Activated CD8-positive, alpha-beta memory T cell treated with anti-CD3 and anti-CD28 coated beads, Interleukin-2, amount 50 U/mL, for 24 hours (primary cell): ENCODE measurements around the gene TDRD12.
"Not testable (repeated sequence)": the region's sequence is repeated elsewhere in the genome, so short reads cannot be mapped to it uniquely, and the experiment has no call there.

Experiments used
- DNase-seq: peaks from one replicate; pipeline ENCODE4 v3.0.0-alpha.2; 2020; ENCODE audit errors: extremely low read depth

The TDRD12 gene

GRCh38 chr19:32830231-32831014, 110.9 kb downstream of the TDRD12 start:
- no peak for DNase-seq

GRCh38 chr19:32831611-32832010, 112.0 kb downstream of the TDRD12 start:
- no peak for DNase-seq

GRCh38 chr19:32832094-32832493, 112.5 kb downstream of the TDRD12 start:
- DNase-seq: not testable (repeated sequence)

GRCh38 chr19:32832825-32833224, 113.3 kb downstream of the TDRD12 start:
- DNase-seq: not testable (repeated sequence)

- not testable (repeated sequence) for DNase-seq
Measured at GRCh38 chr19:32833388-32833787, 113.8 kb downstream of the TDRD12 start.

- no peak for DNase-seq
Measured at GRCh38 chr19:32837531-32837930, 118.0 kb downstream of the TDRD12 start.

DNA sequence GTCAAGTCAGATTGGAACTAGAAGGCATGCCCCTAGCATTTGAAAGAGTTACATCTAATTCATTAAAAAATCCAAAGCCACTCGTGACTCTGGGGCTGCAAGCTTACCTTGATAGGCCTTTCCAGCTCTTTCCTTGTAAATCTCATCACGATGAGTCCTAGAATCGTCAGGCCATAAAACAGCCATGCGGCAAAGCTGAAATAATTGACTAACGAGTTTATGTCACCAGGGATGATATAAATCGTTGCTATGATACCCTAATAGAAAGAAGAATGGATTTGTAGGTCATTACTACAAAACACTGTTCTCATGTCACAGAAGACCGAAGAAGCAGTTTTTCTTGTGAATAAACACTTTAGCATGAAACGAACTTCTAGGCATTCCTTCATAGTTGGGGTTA, 122.5 kb downstream of the TDRD12 start:
- no peak for DNase-seq

DNA sequence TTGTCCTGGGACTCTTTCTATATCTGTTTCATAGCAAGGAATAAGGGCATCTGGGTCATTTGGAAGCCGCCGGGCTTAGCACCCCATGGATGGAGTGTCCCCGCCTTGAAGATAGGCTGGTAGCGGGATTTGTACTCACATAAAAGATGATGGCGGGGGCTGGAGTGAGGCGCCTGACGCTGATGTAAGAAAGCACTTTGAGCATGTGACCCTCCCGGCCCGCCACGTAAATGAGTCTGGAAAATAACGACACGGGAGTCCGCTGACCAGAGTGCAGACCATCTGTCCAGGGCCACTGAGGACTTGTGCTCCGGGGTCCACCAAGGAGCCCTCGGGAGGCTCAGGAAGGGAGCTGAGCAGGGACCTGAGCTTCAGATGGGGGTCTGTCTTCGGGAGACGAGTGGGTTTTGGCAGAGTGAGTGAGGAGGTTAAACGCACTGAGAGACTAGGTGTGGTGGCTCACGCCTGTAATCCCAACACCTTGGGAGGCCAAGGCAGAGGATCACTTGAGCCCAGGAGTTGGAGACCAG, 124.2 kb downstream of the TDRD12 start:
- DNase-seq: no peak

DNA sequence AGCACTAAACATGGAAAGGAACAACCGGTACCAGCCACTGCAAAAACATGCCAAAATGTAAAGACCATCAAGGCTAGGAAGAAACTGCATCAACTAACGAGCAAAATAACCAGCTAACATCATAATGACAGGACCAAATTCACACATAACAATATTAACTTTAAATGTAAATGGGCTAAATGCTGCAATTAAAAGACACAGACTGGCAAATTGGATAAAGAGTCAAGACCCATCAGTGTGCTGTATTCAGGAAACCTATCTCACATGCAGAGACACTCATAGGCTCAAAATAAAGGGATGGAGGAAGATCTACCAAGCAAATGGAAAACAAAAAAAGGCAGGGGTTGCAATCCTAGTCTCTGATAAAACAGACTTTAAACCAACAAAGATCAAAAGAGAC, 128.5 kb downstream of the TDRD12 start:
- DNase-seq: not testable (repeated sequence)

DNA sequence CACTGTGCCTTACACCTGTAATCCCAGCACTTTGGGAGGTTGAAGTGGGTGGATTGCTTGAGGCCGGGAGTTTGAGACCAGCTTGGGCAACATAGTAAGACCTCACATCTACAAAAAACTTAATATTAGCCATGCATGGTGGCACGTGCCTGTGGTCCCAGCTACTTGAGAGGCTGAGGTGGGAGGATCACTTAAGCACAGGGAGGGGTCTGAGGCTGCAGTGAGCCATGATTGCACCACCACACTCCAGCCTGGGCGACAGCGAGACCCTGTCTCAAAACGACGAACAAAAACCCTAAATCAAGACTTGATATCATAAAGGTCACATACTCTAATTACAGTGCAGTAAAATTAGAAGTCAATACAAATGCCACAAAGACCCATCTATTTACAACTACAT, 132.6 kb downstream of the TDRD12 start:
- DNase-seq: no peak

- DNase-seq: not testable (repeated sequence)
Measured at GRCh38 chr19:32856818-32857217, 137.3 kb downstream of the TDRD12 start.

DNA sequence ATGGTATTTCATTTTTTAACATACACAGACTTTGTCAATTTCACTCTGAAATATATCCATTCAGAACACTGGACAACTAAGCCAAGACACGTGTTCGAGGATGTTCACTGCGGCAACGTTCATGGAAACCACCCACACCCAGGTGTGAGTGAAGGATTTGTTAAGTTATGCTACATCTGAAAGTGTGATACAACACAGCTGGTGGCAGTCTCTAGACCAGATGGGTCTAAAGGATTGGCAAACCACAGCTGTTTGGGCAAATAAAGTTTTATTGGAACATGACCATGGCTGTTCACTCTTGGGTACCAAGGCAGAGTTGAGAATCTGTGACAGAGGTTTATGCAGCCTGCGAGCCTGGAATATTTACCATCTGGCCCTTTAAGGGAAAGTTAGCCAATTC, 138.0 kb downstream of the TDRD12 start:
- no peak for DNase-seq

GRCh38 chr19:32858155-32858554, 138.6 kb downstream of the TDRD12 start:
- no peak for DNase-seq

DNA sequence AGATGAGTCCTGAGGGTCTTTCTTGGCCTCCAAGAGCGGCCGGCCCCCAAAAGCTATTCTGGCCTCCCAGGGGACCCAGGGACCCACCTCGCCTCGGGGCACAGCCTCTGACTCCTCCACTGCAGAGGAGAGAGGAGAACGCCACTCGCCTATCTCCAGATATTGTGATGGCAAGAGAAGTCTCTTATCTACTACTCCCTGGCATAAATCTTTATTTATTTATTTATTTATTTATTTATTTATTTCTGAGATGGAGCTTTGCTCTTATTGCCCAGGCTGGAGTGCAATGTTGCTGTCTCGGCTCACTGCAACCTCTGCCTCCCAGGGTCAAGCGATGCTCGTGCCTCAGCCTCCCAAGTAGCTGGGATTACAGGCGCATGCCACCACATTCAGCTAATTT, 139.0 kb downstream of the TDRD12 start:
- DNase-seq: no peak

GRCh38 chr19:32859591-32859990, 140.0 kb downstream of the TDRD12 start:
- no peak for DNase-seq

- no peak for DNase-seq
Measured at GRCh38 chr19:32861596-32861995, 142.0 kb downstream of the TDRD12 start.

GRCh38 chr19:32862173-32862572, 142.6 kb downstream of the TDRD12 start:
- DNase-seq: no peak

DNA sequence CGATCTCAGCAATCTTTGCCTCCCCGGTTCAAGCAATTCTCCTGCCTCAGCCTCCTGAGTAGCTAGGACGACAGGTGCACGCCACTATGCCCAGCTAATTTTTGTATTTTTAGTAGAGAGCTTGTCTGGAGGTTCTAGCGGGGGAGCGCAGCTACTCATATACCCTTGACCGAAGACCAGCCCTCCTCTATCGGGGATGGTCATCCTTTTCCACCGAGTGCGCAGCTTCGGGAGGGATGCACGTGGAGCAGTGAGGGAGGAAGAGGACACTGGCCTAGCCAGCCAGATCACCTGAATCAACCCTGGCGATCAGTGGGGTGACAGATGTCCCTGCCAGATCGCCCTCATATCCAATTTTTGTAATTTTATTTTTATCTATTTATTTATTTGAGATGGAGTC, 143.2 kb downstream of the TDRD12 start:
- DNase-seq: no peak

DNA sequence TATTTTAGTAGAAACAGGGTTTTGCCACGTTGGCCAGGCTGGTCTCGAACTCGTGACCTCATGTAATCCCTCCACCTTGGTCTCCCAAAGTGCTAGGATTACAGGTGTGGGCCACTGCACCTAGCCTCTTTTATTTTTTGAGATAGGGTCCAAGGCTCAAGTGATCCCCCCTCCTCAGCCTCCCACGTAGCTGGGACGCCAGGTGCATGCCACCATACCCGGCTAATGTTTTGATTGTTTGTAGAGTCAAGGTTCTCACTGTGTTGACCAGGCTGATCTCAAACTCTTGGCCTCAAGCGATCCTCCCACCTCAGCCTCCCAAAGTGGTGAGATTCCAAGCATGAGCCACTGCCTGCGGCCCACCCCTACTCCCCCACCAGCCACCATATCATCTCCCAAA, 143.7 kb downstream of the TDRD12 start:
- no peak for DNase-seq

GRCh38 chr19:32863841-32864240, 144.3 kb downstream of the TDRD12 start:
- no peak for DNase-seq

GRCh38 chr19:32864318-32865007, 144.9 kb downstream of the TDRD12 start:
- DNase-seq: no peak

GRCh38 chr19:32865326-32865725, 145.8 kb downstream of the TDRD12 start:
- no peak for DNase-seq

DNA sequence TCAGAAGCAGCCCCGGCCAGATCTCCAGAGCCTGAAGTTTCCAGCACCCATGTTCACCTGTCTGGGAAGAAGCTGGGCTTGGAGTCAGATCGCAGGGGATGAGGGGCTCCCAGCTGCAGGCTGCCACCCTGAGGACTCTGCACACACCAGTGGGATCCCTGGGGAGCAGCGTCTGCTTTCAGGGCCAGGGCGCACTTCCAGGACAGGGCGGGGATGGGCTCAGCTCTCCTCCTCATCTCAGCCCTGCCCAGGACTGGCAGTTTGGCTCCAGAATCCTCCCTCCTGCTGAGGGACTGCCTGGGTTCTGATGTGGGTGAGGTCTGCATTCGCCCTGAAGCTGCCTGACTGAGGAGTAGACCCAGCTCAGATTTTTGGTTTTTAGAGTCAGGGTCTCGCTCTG, 146.5 kb downstream of the TDRD12 start:
- no peak for DNase-seq
